ENCODE data around the gene DPP10. TPM values are rescaled to one million over a fixed set of nuclear protein-coding genes. Genes with fewer than 3 reads are reported as not detected.

Gene DPP10
- total and polyA plus RNA-seq, 2 of the 13 experiments (the other 11 are each of a cell fraction or from before 2014, with no cell fraction given): 0.95 to 1.7 TPM

GRCh38 chr2:115075800-115076199 lies 633.4 kb downstream of the DPP10 start (continued):
- TF ChIP-seq PITX1 (CRISPR knock-in tag; IDR thresholded peaks at IDR 0.05) (no peak), ETV5 (CRISPR knock-in tag; IDR thresholded peaks at IDR 0.05; ENCODE audit: borderline replicate concordance) (no peak), ZNF383 (CRISPR knock-in tag; IDR thresholded peaks at IDR 0.05; ENCODE audit: borderline replicate concordance) (no peak)

GRCh38 chr2:115077626-115078025 lies 635.2 kb downstream of the DPP10 start:
- H3K4me2 ChIP-seq (ENCODE audit: low read depth, low read length): no peak overlapping the region
- peaks cover 66% of the 10 kb centered on the region for H3K9me3 ChIP-seq (ENCODE audit: low read length)
- WGBS (ENCODE audit: low lambda C conversion rate): 5% methylated on average over 1 of the region's 1 CpG
- DNase-seq (ENCODE audit: low spot score) (no peak), ATAC-seq (no peak), FAIRE-seq (no peak)
- TF ChIP-seq ZNF607 (CRISPR knock-in tag; IDR thresholded peaks at IDR 0.05; ENCODE audit: borderline replicate concordance) (no peak), NBN (conservative IDR thresholded peaks at IDR 0.05) (no peak), NFIB (CRISPR knock-in tag; IDR thresholded peaks at IDR 0.05; ENCODE audit: borderline replicate concordance) (no peak), U2AF2 (IDR thresholded peaks at IDR 0.05; ENCODE audit: low read depth, low read length) (no peak), ZFP36 (IDR thresholded peaks at IDR 0.05; ENCODE audit: borderline replicate concordance, low read depth, low read length, partially characterized antibody) (no peak), E2F5 (CRISPR knock-in tag; conservative IDR thresholded peaks at IDR 0.05) (no peak), ERF (CRISPR knock-in tag; IDR thresholded peaks at IDR 0.05) (no peak), PTBP1 (IDR thresholded peaks at IDR 0.05; ENCODE audit: low read depth, low read length, poor library complexity, severe bottlenecking) (no peak)
- no peaks in the 10 kb centered on the region for H3K79me2 ChIP-seq (ENCODE audit: insufficient read depth, low read length)
- no peaks in the 10 kb centered on the region for H3K36me3 ChIP-seq (replicated peaks in 1 of 2; ENCODE audit: control insufficient read depth in 1 of 2, insufficient read depth in 2 of 2, low read length in 2 of 2)
- no peak overlapping the region for H2AFZ ChIP-seq (ENCODE audit: low read length)
- BruUV-seq (replicated peaks): no TSS peak
- intact Hi-C loops (cut with micrococcal nuclease; ENCODE audit: unreplicated experiment) (no loop called here), in situ Hi-C loops (cut with HindIII; ENCODE audit: extremely low pct_ligation_motif_present, low pct_unique_long_range_greater_than_20kb) (no loop called here)
- no peaks in the 10 kb centered on the region for H3K27me3 ChIP-seq (ENCODE audit: control insufficient read depth in 1 of 2, insufficient read depth in 2 of 2, low read length in 2 of 2)
- no peak overlapping the region for H3K9ac ChIP-seq (ENCODE audit: insufficient read depth, low read depth, low read length)
- H3K4me3 ChIP-seq (replicated peaks in 1 of 3; ENCODE audit: insufficient read depth in 1 of 3, low read depth in 2 of 3, low read length in 3 of 3): no peak overlapping the region
- POLR2A ChIA-PET: no interaction called here
- H4K20me1 ChIP-seq (ENCODE audit: insufficient read depth, low read length): no peaks in the 10 kb centered on the region
- no peak overlapping the region for H3K27ac ChIP-seq (ENCODE audit: extremely low read length, insufficient read depth, low read length)
- H3K4me1 ChIP-seq (ENCODE audit: insufficient read depth, low read length): no peaks in the 10 kb centered on the region
- CTCF ChIA-PET (ENCODE audit: low intra/inter-chr PET ratio, low total read pairs): no interaction called here

Measured in HepG2 (cell line).